ENCODE results near the gene PASK. TPM values are rescaled to one million over a fixed set of nuclear protein-coding genes. Genes with fewer than 3 reads are reported as not detected.

PASK gene
- total and polyA plus RNA-seq, 2 experiments from 2014 or later = 7.0 to 11.9 TPM

- Histone ChIP-seq H3K4me3 (no peak overlapping the region), H3K36me3 (peaks cover 8% of the 10 kb centered on the region), H3K9me3 (ENCODE audit: low read depth) (no peaks in the 10 kb centered on the region), H3K27me3 (no peaks in the 10 kb centered on the region), H3K27ac (no peak overlapping the region), H3K4me1 (ENCODE audit: low read depth) (no peaks in the 10 kb centered on the region)
- DNase-seq (ENCODE audit: low read depth in 1 of 2, low spot score in 1 of 2) = no peak
- no peak for TF ChIP-seq CTCF (IDR thresholded peaks at IDR 0.05; ENCODE audit: low read depth, low read length)
These were observed 78.2 kb downstream of the PASK start for GRCh38 chr2:241070811-241071676.

- H3K27me3 ChIP-seq = no peaks in the 10 kb centered on the region
- peaks cover 7% of the 10 kb centered on the region for H3K36me3 ChIP-seq
- H3K27ac ChIP-seq = no peak overlapping the region
- H3K4me1 ChIP-seq (ENCODE audit: low read depth) = no peaks in the 10 kb centered on the region
- no peak for DNase-seq (ENCODE audit: low read depth in 1 of 2, low spot score in 1 of 2)
- no peaks in the 10 kb centered on the region for H3K9me3 ChIP-seq (ENCODE audit: low read depth)
- H3K4me3 ChIP-seq = no peak overlapping the region
- no peak for TF ChIP-seq CTCF (IDR thresholded peaks at IDR 0.05; ENCODE audit: low read depth, low read length)
These were observed 78.9 kb downstream of the PASK start for GRCh38 chr2:241070361-241070760.

- Histone ChIP-seq H3K4me3 (no peak overlapping the region), H3K9me3 (ENCODE audit: low read depth) (no peaks in the 10 kb centered on the region), H3K36me3 (peaks cover 2% of the 10 kb centered on the region), H3K4me1 (ENCODE audit: low read depth) (no peaks in the 10 kb centered on the region), H3K27ac (no peak overlapping the region), H3K27me3 (no peaks in the 10 kb centered on the region)
- TF ChIP-seq CTCF (IDR thresholded peaks at IDR 0.05; ENCODE audit: low read depth, low read length) = no peak
- DNase-seq (ENCODE audit: low read depth in 1 of 2, low spot score in 1 of 2) = no peak
These were observed 79.4 kb downstream of the PASK start for GRCh38 chr2:241069821-241070281.

- no peaks in the 10 kb centered on the region for H3K4me1 ChIP-seq (ENCODE audit: low read depth)
- no peaks in the 10 kb centered on the region for H3K36me3 ChIP-seq
- H3K4me3 ChIP-seq = no peak overlapping the region
- DNase-seq (ENCODE audit: low read depth in 1 of 2, low spot score in 1 of 2) = no peak
- H3K9me3 ChIP-seq (ENCODE audit: low read depth) = no peaks in the 10 kb centered on the region
- H3K27ac ChIP-seq = no peak overlapping the region
- H3K27me3 ChIP-seq = no peaks in the 10 kb centered on the region
- no peak for TF ChIP-seq CTCF (IDR thresholded peaks at IDR 0.05; ENCODE audit: low read depth, low read length)
These were observed 80.1 kb downstream of the PASK start for GRCh38 chr2:241068942-241069810.

GRCh38 chr2:241068136-241068941 lies 80.9 kb downstream of the PASK start:
- H3K36me3 ChIP-seq = no peaks in the 10 kb centered on the region
- no peak overlapping the region for H3K4me3 ChIP-seq
- no peak for DNase-seq (ENCODE audit: low read depth in 1 of 2, low spot score in 1 of 2)
- no peaks in the 10 kb centered on the region for H3K4me1 ChIP-seq (ENCODE audit: low read depth)
- H3K27ac ChIP-seq = no peak overlapping the region
- no peak for TF ChIP-seq CTCF (IDR thresholded peaks at IDR 0.05; ENCODE audit: low read depth, low read length)
- H3K9me3 ChIP-seq (ENCODE audit: low read depth) = no peaks in the 10 kb centered on the region
- no peaks in the 10 kb centered on the region for H3K27me3 ChIP-seq

Data from cardiac muscle cell (in vitro differentiated cells and primary cell).